Skeletal muscle tissue (tissue), 4 donors: ENCODE measurements around the gene GLIS1. TPM values are rescaled to one million over a fixed set of nuclear protein-coding genes. Genes with fewer than 3 reads are reported as not detected.

Source experiments
- H3K27ac ChIP-seq: one replicate; pipeline ENCODE4 v1.7.0; 2013; ENCODE audit warnings: mild to moderate bottlenecking, low read depth, low read length, inconsistent platforms
- H3K27me3 ChIP-seq, 3 donors: one replicate each; pipeline ENCODE4 v1.7.0; 2013; ENCODE audit warnings: low read length in 3 of 3; ENCODE audit not compliant: control insufficient read depth in 3 of 3, insufficient read depth in 3 of 3
- H3K36me3 ChIP-seq, 3 donors: one replicate each; pipeline ENCODE4 v1.7.0; 2013; ENCODE audit warnings: low read length in 3 of 3; ENCODE audit not compliant: control insufficient read depth in 3 of 3, insufficient read depth in 3 of 3
- H3K4me1 ChIP-seq, 3 donors: one replicate each; pipeline ENCODE4 v1.7.0; 2013; ENCODE audit warnings: low read length in 3 of 3, mild to moderate bottlenecking in 3 of 3; ENCODE audit not compliant: control insufficient read depth in 3 of 3, insufficient read depth in 3 of 3
- H3K4me3 ChIP-seq, 3 donors: one replicate each; pipeline ENCODE4 v1.7.0; 2013; ENCODE audit warnings: low read length in 3 of 3
- H3K9ac ChIP-seq, 3 donors: one replicate each; pipeline ENCODE4 v1.7.0; 2013; ENCODE audit warnings: low read length in 3 of 3, mild to moderate bottlenecking in 3 of 3, moderate library complexity in 2 of 3, low read depth in 1 of 3
- H3K9me3 ChIP-seq, 3 donors: one replicate each; pipeline ENCODE4 v1.7.0; 2013; ENCODE audit warnings: low read length in 3 of 3; ENCODE audit not compliant: control insufficient read depth in 3 of 3
- total RNA-seq: library from RNA; depleted of rRNA; stranded (reverse); fragments of >200 nt; gene quantifications from one replicate; pipeline ENCODE4 v1.2.3, GENCODE V29; 2014
- donor health status: Osteomylitis.

Gene GLIS1
- total RNA-seq, 1 donor from 2014 or later = not detected

DNA sequence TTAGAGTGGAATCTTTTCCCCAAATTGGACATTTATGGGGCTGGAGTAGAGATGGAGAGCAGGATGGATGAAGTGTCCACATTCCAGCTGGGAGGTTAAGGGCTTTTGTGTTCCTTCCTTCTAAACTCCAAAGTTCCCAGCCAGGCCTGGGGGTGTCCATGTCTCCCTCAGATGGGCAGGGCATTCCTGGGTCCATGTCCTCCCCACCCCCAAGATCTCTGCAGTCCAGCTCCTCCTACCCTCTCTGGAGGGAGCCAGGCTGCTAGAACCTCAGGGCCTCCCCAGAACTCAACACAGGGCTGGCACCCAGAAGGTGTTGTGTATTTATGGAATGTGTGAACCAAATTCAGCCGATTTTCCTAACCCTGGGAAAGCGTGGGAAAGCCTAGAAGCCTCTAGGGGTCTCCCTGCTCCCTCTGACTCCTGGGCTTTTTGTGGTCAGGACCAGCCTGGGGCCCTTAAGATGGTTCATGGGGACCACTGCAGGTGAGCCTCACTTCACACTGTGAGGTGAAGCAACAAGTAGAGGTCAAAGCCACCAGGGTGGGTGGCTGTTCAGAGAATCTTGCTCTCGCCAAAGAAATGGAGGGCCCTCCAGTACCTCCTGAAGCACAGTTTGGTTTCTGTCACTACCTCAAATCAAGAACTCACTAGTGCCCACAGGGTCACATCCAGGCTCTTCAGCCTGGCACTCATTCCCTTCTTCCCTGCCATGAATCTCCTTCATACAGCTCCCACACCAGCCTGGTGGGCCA is 54.8 kb downstream of the GLIS1 start:
- no peaks in the 10 kb centered on the region for H3K9me3 ChIP-seq
- no peaks in the 10 kb centered on the region for H3K36me3 ChIP-seq
- H3K4me1 ChIP-seq = peaks cover 0 to 7% (median 4%) of the 10 kb centered on the region in 3 donors
- peaks cover 44 to 82% (median 76%) of the 10 kb centered on the region in 3 donors for H3K27me3 ChIP-seq
- H3K4me3 ChIP-seq = no peak overlapping the region
- H3K27ac ChIP-seq = no peak overlapping the region
- no peak overlapping the region for H3K9ac ChIP-seq

- Histone ChIP-seq H3K27ac (no peak overlapping the region), H3K4me3 (no peak overlapping the region), H3K9me3 (no peaks in the 10 kb centered on the region), H3K27me3 (peaks cover 40 to 70% (median 63%) of the 10 kb centered on the region in 3 donors), H3K36me3 (no peaks in the 10 kb centered on the region), H3K4me1 (peaks cover 0 to 7% (median 4%) of the 10 kb centered on the region in 3 donors), H3K9ac (no peak overlapping the region)
These were observed 56.1 kb downstream of the GLIS1 start for GRCh38 chr1:53682881-53683280.

DNA sequence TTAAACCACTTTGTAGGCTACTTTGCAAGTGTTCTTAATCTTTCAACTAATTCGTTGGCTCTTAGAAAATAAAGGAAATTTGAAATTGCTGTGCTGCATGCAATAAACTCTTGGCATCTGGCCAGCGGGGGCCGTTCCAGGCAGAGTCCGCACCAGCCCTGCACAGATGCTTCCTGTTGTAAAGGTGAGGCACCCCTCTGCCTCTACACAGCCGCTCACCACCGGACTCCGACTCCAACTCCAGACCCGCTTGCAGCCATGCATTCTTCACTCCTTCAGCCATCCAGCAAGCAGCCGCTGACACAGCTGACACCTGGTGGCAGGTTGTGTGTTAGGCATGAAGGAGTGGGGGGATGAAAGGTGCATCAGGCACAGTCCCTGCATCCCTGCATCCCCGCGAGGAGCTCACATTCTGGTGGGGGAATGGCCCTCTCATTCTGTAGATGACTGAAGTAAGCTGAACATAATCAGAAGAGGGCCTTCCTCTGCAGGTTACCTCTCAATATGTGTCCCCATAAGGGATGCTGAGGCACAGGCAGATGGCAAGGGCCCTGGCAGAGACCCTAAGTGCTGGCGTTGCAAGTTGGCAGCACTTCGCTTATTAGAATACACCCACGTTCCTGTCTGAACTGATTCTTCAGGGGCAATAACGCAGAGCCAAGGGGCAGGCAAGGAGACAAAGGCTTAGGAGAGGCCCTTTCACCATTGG is 56.8 kb downstream of the GLIS1 start:
- Histone ChIP-seq H3K9ac (no peak overlapping the region), H3K36me3 (no peaks in the 10 kb centered on the region), H3K27ac (no peak overlapping the region), H3K4me1 (peaks cover 0 to 7% (median 4%) of the 10 kb centered on the region in 3 donors), H3K27me3 (peaks cover 35 to 63% (median 55%) of the 10 kb centered on the region in 3 donors), H3K4me3 (no peak overlapping the region), H3K9me3 (no peaks in the 10 kb centered on the region)

DNA sequence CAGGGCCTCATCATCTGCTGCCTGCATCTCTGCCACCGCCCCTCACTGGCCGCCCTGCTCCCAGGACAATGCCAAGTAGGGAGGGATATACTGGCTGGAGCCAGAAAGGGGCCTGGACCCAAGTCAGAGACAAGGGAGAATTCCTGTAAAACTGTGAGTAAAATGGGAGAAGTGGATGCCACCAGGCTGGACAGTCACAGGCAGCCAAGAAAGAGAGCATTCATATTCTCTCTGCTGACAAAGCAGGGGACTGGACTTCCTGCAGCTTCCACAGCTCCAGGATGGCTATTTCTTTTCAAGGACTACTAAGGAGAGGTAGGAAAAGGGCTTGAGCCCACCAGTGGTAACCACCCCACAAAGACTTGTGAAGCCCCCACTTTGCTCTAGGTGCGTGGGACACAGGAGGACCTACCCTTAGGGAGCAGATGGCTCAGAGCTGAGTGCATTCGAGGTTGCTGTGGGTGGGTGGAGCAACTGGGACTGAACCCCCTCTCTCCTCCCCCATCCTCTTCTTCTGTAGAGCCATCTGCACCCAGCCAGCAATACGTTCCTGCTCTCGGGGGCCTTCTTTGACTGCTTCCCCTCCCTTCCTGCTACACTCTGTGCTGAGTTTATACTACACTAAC is 57.5 kb downstream of the GLIS1 start:
- Histone ChIP-seq H3K27me3 (peaks cover 29 to 56% (median 49%) of the 10 kb centered on the region in 3 donors), H3K9ac (no peak overlapping the region), H3K9me3 (no peaks in the 10 kb centered on the region), H3K4me1 (peaks cover 0 to 7% (median 4%) of the 10 kb centered on the region in 3 donors), H3K4me3 (no peak overlapping the region), H3K27ac (no peak overlapping the region), H3K36me3 (no peaks in the 10 kb centered on the region)

DNA sequence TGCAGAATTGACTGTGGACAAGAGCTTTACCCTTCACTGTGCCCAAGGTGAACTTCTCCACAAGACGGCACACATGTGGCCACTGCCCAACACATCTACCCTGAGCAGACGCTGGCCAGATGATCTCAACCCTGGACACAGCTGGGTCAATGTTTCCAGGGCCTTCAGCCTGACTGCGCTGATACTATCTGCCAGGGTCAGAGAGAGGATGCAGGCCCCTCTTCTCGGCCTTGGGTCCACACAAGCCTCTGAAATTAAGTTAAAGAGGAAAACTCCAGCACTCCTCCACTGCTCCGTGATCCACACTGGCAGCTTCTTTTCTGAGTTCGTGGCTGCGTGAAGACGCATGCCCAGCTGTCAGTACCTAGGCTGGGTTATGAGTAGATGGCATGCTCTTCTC is 58.1 kb downstream of the GLIS1 start:
- H3K27ac ChIP-seq = no peak overlapping the region
- H3K27me3 ChIP-seq = peaks cover 23 to 50% (median 43%) of the 10 kb centered on the region in 3 donors

DNA sequence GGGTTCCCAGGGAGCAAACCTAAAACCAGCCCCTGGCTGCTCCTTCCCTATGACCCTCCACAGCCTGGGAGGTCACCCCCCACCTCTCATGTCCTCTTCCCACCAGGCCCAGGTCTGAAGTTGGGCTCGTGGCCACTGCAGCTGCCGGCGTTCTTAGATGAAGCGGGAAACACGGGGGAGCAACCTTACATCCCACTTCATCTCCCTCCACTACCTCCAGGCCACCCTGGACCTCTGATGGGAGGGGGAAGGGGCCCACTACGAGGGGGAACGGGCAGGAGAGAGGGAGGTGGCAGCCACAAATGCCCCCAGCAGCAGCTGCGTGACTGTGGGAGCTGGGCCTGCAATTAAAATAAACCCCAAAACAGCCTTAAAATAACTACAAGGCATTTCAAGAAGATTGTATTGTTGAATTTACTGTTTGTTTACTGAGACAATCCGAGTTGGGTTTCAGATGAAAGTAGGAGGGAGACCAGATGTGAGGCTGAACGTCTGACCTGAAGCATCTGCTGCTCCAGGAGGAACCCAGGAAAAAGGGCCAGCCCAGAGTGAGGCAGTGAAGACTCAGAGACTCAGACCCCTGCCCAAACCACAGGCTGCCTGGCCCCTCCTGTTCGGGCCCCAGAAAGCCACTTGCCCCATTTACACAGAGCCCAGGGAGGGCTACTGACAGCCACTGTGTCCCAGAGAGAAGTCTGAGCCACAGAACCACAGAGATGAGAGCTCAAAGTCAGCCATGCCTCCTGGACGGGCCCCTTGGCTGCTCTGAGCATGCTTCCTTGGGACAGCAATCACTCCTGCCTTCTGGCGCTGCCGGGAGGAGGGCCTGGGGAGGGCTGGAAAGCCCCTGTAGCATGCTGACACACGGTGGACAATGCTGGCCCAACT is 59.8 kb downstream of the GLIS1 start:
- Histone ChIP-seq H3K27me3 (peaks cover 10 to 36% (median 33%) of the 10 kb centered on the region in 3 donors), H3K4me3 (no peak overlapping the region), H3K27ac (no peak overlapping the region), H3K9me3 (no peaks in the 10 kb centered on the region), H3K36me3 (no peaks in the 10 kb centered on the region), H3K4me1 (peaks cover 0 to 7% (median 4%) of the 10 kb centered on the region in 3 donors), H3K9ac (no peak overlapping the region)

More for the DNA sequence above, 58.1 kb downstream of the GLIS1 start:
- Histone ChIP-seq H3K9ac (no peak overlapping the region), H3K9me3 (no peaks in the 10 kb centered on the region), H3K4me3 (no peak overlapping the region), H3K36me3 (no peaks in the 10 kb centered on the region), H3K4me1 (peaks cover 0 to 7% (median 4%) of the 10 kb centered on the region in 3 donors)

DNA sequence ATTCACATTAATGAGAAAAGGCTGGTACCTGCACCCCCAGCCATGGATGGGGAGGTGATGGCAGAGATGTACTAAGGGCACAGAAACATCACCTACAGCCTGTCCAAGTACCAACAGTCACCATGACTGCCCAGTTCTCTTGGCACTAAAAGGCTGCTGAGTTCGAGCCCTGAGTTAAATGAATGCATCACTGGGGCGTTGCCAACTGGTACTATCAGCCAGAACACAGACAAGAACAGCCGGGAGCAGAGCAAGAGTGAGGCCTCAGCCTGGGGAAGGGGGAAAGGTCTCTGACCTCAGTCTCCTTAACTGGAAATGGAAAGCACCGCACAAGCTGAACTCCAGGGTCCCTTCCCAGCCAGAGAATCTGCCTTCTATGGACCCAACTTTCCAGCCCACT is 60.5 kb downstream of the GLIS1 start:
- Histone ChIP-seq H3K27ac (no peak overlapping the region), H3K36me3 (no peaks in the 10 kb centered on the region), H3K9ac (no peak overlapping the region), H3K27me3 (peaks cover 8 to 29% (median 26%) of the 10 kb centered on the region in 3 donors), H3K4me3 (no peak overlapping the region), H3K4me1 (peaks cover 0 to 7% (median 4%) of the 10 kb centered on the region in 3 donors), H3K9me3 (no peaks in the 10 kb centered on the region)

DNA sequence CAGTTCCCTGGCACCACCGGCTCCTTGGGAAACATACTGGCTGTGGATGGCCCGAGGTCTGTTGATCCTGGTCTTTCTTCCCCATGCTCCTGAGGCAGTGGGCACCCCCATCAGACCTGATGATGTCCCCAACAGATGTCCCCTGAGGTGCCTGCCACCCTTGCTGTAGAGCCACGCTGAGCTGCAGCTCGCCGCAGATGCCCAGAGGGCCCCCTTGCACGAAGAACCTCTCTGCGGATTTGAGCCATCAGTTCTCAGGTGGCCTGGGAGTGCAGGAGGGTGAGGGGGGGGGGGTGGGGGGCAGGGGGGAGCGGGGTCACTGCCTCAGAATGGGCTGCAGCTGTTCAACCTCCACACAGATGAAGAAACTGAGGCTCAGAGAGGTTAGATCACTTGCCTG is 60.9 kb downstream of the GLIS1 start:
- Histone ChIP-seq H3K27ac (no peak overlapping the region), H3K36me3 (no peaks in the 10 kb centered on the region), H3K9me3 (no peaks in the 10 kb centered on the region), H3K27me3 (peaks cover 3 to 25% (median 22%) of the 10 kb centered on the region in 3 donors), H3K4me3 (no peak overlapping the region), H3K4me1 (peaks cover 0 to 7% (median 4%) of the 10 kb centered on the region in 3 donors), H3K9ac (no peak overlapping the region)

GRCh38 chr1:53677486-53677885 is 61.5 kb downstream of the GLIS1 start:
- no peak overlapping the region for H3K4me3 ChIP-seq
- H3K27ac ChIP-seq = no peak overlapping the region
- H3K27me3 ChIP-seq = peaks cover 0 to 20% (median 16%) of the 10 kb centered on the region in 3 donors
- H3K4me1 ChIP-seq = peaks cover 0 to 7% (median 4%) of the 10 kb centered on the region in 3 donors
- no peak overlapping the region for H3K9ac ChIP-seq
- no peaks in the 10 kb centered on the region for H3K9me3 ChIP-seq
- no peaks in the 10 kb centered on the region for H3K36me3 ChIP-seq
